Muscle layer of colon (tissue), 2 donors: ENCODE data around the gene GLIS1.

Experiments
- H3K27ac ChIP-seq: one replicate; pipeline ENCODE4 v1.7.0; 2013; ENCODE audit warnings: low read depth, mild to moderate bottlenecking, low read length, moderate library complexity
- H3K27me3 ChIP-seq, 2 donors: one replicate each; pipeline ENCODE4 v1.7.0; 2013; ENCODE audit warnings: low read length in 2 of 2, mild to moderate bottlenecking in 2 of 2; ENCODE audit not compliant: insufficient read depth in 2 of 2, control insufficient read depth in 1 of 2
- H3K36me3 ChIP-seq: one replicate; pipeline ENCODE4 v1.7.0; 2013; ENCODE audit warnings: mild to moderate bottlenecking, low read length; ENCODE audit not compliant: insufficient read depth
- H3K4me1 ChIP-seq: one replicate; pipeline ENCODE4 v1.7.0; 2013; ENCODE audit warnings: mild to moderate bottlenecking, low read length; ENCODE audit not compliant: insufficient read depth
- H3K4me3 ChIP-seq, 2 donors: one replicate each; pipeline ENCODE4 v1.7.0; 2013; ENCODE audit warnings: low read length in 2 of 2, low read depth in 1 of 2, mild to moderate bottlenecking in 1 of 2, moderate library complexity in 1 of 2
- H3K9ac ChIP-seq: one replicate; pipeline ENCODE4 v1.7.0; 2013; ENCODE audit warnings: low read length
- H3K9me3 ChIP-seq: one replicate; pipeline ENCODE4 v1.7.0; 2013; ENCODE audit warnings: mild to moderate bottlenecking, low read length
- donor health status: abdominal sarcoma.
- donor health status: Adenocarcinoma of cecum.

The GLIS1 gene

GRCh38 chr1:53567450-53567849, 171.5 kb downstream of the GLIS1 start:
- H3K27me3 ChIP-seq: no peaks in the 10 kb centered on the region
- no peaks in the 10 kb centered on the region for H3K36me3 ChIP-seq
- H3K9ac ChIP-seq: no peak overlapping the region
- H3K9me3 ChIP-seq: no peaks in the 10 kb centered on the region
- peaks cover 5% of the 10 kb centered on the region for H3K4me1 ChIP-seq
- H3K27ac ChIP-seq: no peak overlapping the region
- no peak overlapping the region for H3K4me3 ChIP-seq

- Histone ChIP-seq H3K27me3 (no peaks in the 10 kb centered on the region), H3K36me3 (no peaks in the 10 kb centered on the region), H3K27ac (no peak overlapping the region), H3K4me3 (no peak overlapping the region), H3K9me3 (no peaks in the 10 kb centered on the region), H3K9ac (no peak overlapping the region), H3K4me1 (peaks cover 19% of the 10 kb centered on the region)
Measured at GRCh38 chr1:53563611-53564010, 175.4 kb downstream of the GLIS1 start.

- H3K9ac ChIP-seq: no peak overlapping the region
- H3K27me3 ChIP-seq: no peaks in the 10 kb centered on the region
- H3K4me3 ChIP-seq: no peak overlapping the region
- no peak overlapping the region for H3K27ac ChIP-seq
- H3K36me3 ChIP-seq: no peaks in the 10 kb centered on the region
- H3K4me1 ChIP-seq: peaks cover 19% of the 10 kb centered on the region
- no peaks in the 10 kb centered on the region for H3K9me3 ChIP-seq
Measured at GRCh38 chr1:53562981-53563379, 176.0 kb downstream of the GLIS1 start.

- Histone ChIP-seq H3K9me3 (no peaks in the 10 kb centered on the region), H3K36me3 (no peaks in the 10 kb centered on the region), H3K27ac (no peak overlapping the region), H3K4me1 (peaks cover 19% of the 10 kb centered on the region), H3K27me3 (no peaks in the 10 kb centered on the region), H3K4me3 (no peak overlapping the region), H3K9ac (no peak overlapping the region)
Measured at GRCh38 chr1:53562291-53562980, 176.5 kb downstream of the GLIS1 start.

- Histone ChIP-seq H3K36me3 (no peaks in the 10 kb centered on the region), H3K27ac (no peak overlapping the region), H3K27me3 (no peaks in the 10 kb centered on the region), H3K9ac (no peak overlapping the region), H3K4me3 (no peak overlapping the region), H3K4me1 (peaks cover 19% of the 10 kb centered on the region), H3K9me3 (no peaks in the 10 kb centered on the region)
Measured at GRCh38 chr1:53561503-53562105, 177.4 kb downstream of the GLIS1 start.

- no peaks in the 10 kb centered on the region for H3K36me3 ChIP-seq
- H3K4me1 ChIP-seq: peaks cover 19% of the 10 kb centered on the region
- no peaks in the 10 kb centered on the region for H3K27me3 ChIP-seq
Measured at GRCh38 chr1:53560581-53561502, 178.1 kb downstream of the GLIS1 start.

GRCh38 chr1:53559854-53560580, 178.9 kb downstream of the GLIS1 start:
- H3K4me3 ChIP-seq: no peak overlapping the region
- H3K36me3 ChIP-seq: no peaks in the 10 kb centered on the region
- no peak overlapping the region for H3K27ac ChIP-seq
- H3K4me1 ChIP-seq: peaks cover 19% of the 10 kb centered on the region
- no peak overlapping the region for H3K9ac ChIP-seq
- no peaks in the 10 kb centered on the region for H3K27me3 ChIP-seq
- no peaks in the 10 kb centered on the region for H3K9me3 ChIP-seq

More at GRCh38 chr1:53560581-53561502, 178.1 kb downstream of the GLIS1 start:
- H3K27ac ChIP-seq: no peak overlapping the region
- no peaks in the 10 kb centered on the region for H3K9me3 ChIP-seq
- no peak overlapping the region for H3K4me3 ChIP-seq
- no peak overlapping the region for H3K9ac ChIP-seq

- Histone ChIP-seq H3K4me3 (no peak overlapping the region), H3K4me1 (peaks cover 19% of the 10 kb centered on the region), H3K36me3 (no peaks in the 10 kb centered on the region), H3K9me3 (no peaks in the 10 kb centered on the region), H3K9ac (no peak overlapping the region), H3K27ac (no peak overlapping the region), H3K27me3 (no peaks in the 10 kb centered on the region)
Measured at GRCh38 chr1:53559391-53559815, 179.6 kb downstream of the GLIS1 start.

- no peaks in the 10 kb centered on the region for H3K27me3 ChIP-seq
- H3K27ac ChIP-seq: no peak overlapping the region
- H3K9me3 ChIP-seq: no peaks in the 10 kb centered on the region
- peaks cover 19% of the 10 kb centered on the region for H3K4me1 ChIP-seq
- H3K4me3 ChIP-seq: no peak overlapping the region
- H3K36me3 ChIP-seq: no peaks in the 10 kb centered on the region
- no peak overlapping the region for H3K9ac ChIP-seq
Measured at GRCh38 chr1:53558739-53559315, 180.1 kb downstream of the GLIS1 start.

- Histone ChIP-seq H3K9me3 (no peaks in the 10 kb centered on the region), H3K9ac (no peak overlapping the region), H3K4me3 (no peak overlapping the region), H3K27me3 (no peaks in the 10 kb centered on the region), H3K36me3 (no peaks in the 10 kb centered on the region), H3K4me1 (peaks cover 19% of the 10 kb centered on the region), H3K27ac (no peak overlapping the region)
Measured at GRCh38 chr1:53557830-53558738, 180.9 kb downstream of the GLIS1 start.
